KMS-11 (cell line): ENCODE data around the gene PTPN6.

ENCODE experiments used
- H2AFZ ChIP-seq: fragments of 200-600 bp; sonication (generic); 2 replicates; pipeline ENCODE4 v1.6.1; 2016; ENCODE audit warnings: antibody characterized with exemption, mixed run types, low read depth
- H3K27ac ChIP-seq: fragments of 200-600 bp; sonication (generic); 2 replicates; pipeline ENCODE4 v1.6.1; 2016; ENCODE audit warnings: mild to moderate bottlenecking, mixed run types
- H3K27me3 ChIP-seq: fragments of 200-600 bp; sonication (generic); 2 replicates; pipeline ENCODE4 v1.6.1; 2017; ENCODE audit warnings: mild to moderate bottlenecking, low read depth, mixed run types, moderate library complexity; ENCODE audit not compliant: insufficient read depth
- H3K36me3 ChIP-seq: fragments of 200-600 bp; sonication (generic); 2 replicates; pipeline ENCODE4 v1.6.1; 2017; ENCODE audit warnings: mild to moderate bottlenecking, mixed run types; ENCODE audit not compliant: insufficient read depth
- H3K4me1 ChIP-seq: fragments of 200-600 bp; sonication (generic); 2 replicates; pipeline ENCODE4 v1.6.1; 2016; ENCODE audit warnings: mild to moderate bottlenecking, low read depth, mixed run types; ENCODE audit not compliant: poor library complexity, severe bottlenecking
- H3K4me2 ChIP-seq: fragments of 200-600 bp; sonication (generic); 2 replicates; pipeline ENCODE4 v1.7.0; 2016; ENCODE audit warnings: mild to moderate bottlenecking, mixed run types
- H3K4me3 ChIP-seq: fragments of 200-600 bp; sonication (generic); IDR thresholded peaks from 2 replicates; pipeline ENCODE4 v1.6.1; 2017; ENCODE audit warnings: low read depth, low read length, mixed read lengths; ENCODE audit not compliant: insufficient read depth
- H3K79me2 ChIP-seq: fragments of 200-600 bp; sonication (generic); 2 replicates; pipeline ENCODE4 v1.6.1; 2016; ENCODE audit warnings: low read depth, mixed run types; ENCODE audit not compliant: insufficient read depth
- H3K9ac ChIP-seq: fragments of 200-600 bp; sonication (generic); 2 replicates; pipeline ENCODE4 v1.6.1; 2016; ENCODE audit warnings: mild to moderate bottlenecking, mixed run types
- H4K20me1 ChIP-seq: fragments of 200-600 bp; sonication (generic); 2 replicates; pipeline ENCODE4 v1.6.1; 2016; ENCODE audit warnings: mild to moderate bottlenecking, mixed run types; ENCODE audit not compliant: insufficient read depth
- TF ChIP-seq, protein P1 (sequence below): fragments of 200-600 bp; sonication (generic); conservative IDR thresholded peaks from 2 replicates; pipeline ENCODE4 v1.6.1; 2017; ENCODE audit warnings: low read depth, mild to moderate bottlenecking, antibody characterized with exemption, low read length, moderate library complexity, mixed read lengths

Gene PTPN6

DNA sequence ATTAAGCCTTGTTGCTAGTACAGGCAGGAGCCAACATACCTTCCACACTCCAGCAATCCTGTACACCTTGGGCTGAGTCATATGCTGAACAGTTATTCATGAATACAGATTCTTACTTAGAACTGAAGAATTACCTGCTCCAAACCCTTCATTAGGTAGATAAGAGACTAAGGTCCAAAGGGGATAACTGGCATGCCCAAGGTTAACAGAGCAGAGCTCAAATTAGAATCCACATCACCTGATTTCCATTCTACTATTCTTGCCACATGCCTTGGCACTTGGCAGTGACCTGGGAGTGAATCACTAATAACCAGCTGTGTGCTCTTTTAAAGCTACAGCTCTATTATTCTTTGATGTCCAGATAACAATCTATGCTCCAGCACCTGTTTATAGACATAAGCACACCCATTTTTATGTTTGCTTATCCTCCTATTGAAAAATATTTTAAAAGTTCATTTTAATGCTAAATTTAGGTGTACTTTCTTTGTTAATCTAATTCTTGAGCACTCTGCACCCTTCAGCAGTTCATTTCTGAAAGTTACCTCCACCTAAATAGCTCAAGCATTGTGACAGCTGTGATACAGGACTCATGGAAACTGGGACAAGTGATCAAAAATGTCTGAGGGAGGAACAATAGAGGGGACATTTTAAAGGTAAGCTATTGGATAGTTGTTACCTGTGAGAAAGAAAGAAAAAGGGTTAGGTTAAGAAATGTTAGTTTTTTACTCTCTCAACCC, 47.7 kb downstream of the PTPN6 start:
- Histone ChIP-seq H3K4me2 (no peak overlapping the region), H3K9ac (no peak overlapping the region), H2AFZ (no peak overlapping the region), H3K27me3 (no peaks in the 10 kb centered on the region), H3K27ac (no peak overlapping the region), H3K36me3 (no peaks in the 10 kb centered on the region), H4K20me1 (no peaks in the 10 kb centered on the region), H3K4me1 (no peaks in the 10 kb centered on the region), H3K4me3 (no peak overlapping the region), H3K79me2 (no peaks in the 10 kb centered on the region)
- TF ChIP-seq, protein P1, sequence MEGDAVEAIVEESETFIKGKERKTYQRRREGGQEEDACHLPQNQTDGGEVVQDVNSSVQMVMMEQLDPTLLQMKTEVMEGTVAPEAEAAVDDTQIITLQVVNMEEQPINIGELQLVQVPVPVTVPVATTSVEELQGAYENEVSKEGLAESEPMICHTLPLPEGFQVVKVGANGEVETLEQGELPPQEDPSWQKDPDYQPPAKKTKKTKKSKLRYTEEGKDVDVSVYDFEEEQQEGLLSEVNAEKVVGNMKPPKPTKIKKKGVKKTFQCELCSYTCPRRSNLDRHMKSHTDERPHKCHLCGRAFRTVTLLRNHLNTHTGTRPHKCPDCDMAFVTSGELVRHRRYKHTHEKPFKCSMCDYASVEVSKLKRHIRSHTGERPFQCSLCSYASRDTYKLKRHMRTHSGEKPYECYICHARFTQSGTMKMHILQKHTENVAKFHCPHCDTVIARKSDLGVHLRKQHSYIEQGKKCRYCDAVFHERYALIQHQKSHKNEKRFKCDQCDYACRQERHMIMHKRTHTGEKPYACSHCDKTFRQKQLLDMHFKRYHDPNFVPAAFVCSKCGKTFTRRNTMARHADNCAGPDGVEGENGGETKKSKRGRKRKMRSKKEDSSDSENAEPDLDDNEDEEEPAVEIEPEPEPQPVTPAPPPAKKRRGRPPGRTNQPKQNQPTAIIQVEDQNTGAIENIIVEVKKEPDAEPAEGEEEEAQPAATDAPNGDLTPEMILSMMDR = no peak

GRCh38 chr12:7001921-7002591, 50.9 kb downstream of the PTPN6 start:
- H3K4me1 ChIP-seq = no peaks in the 10 kb centered on the region
- no peaks in the 10 kb centered on the region for H3K27me3 ChIP-seq
- H4K20me1 ChIP-seq = no peaks in the 10 kb centered on the region
- no peak overlapping the region for H3K27ac ChIP-seq
- no peak overlapping the region for H3K4me3 ChIP-seq
- H3K4me2 ChIP-seq = no peak overlapping the region
- no peak overlapping the region for H3K9ac ChIP-seq
- no peak overlapping the region for H2AFZ ChIP-seq
- TF ChIP-seq, protein P1 = no peak
- H3K36me3 ChIP-seq = no peaks in the 10 kb centered on the region
- H3K79me2 ChIP-seq = no peaks in the 10 kb centered on the region

GRCh38 chr12:7004287-7004803, 53.2 kb downstream of the PTPN6 start:
- TF ChIP-seq, protein P1 = no peak
- H3K27ac ChIP-seq = no peak overlapping the region
- H3K4me3 ChIP-seq = no peak overlapping the region
- no peak overlapping the region for H3K4me2 ChIP-seq
- H3K27me3 ChIP-seq = no peaks in the 10 kb centered on the region
- H3K79me2 ChIP-seq = no peaks in the 10 kb centered on the region; the same call in 1 of the 2 replicates
- H3K9ac ChIP-seq = no peak overlapping the region
- H3K4me1 ChIP-seq = no peaks in the 10 kb centered on the region
- no peaks in the 10 kb centered on the region for H3K36me3 ChIP-seq
- H2AFZ ChIP-seq = no peak overlapping the region
- H4K20me1 ChIP-seq = no peaks in the 10 kb centered on the region

GRCh38 chr12:7004840-7005239, 53.7 kb downstream of the PTPN6 start:
- TF ChIP-seq, protein P1 = no peak
- H3K79me2 ChIP-seq = no peaks in the 10 kb centered on the region; the same call in 1 of the 2 replicates

More at GRCh38 chr12:7004840-7005239, 53.7 kb downstream of the PTPN6 start:
- H3K9ac ChIP-seq = no peak overlapping the region
- H3K27me3 ChIP-seq = no peaks in the 10 kb centered on the region
- no peak overlapping the region for H2AFZ ChIP-seq
- no peaks in the 10 kb centered on the region for H3K36me3 ChIP-seq
- H4K20me1 ChIP-seq = no peaks in the 10 kb centered on the region
- no peak overlapping the region for H3K4me3 ChIP-seq
- H3K27ac ChIP-seq = no peak overlapping the region
- H3K4me2 ChIP-seq = no peak overlapping the region
- no peaks in the 10 kb centered on the region for H3K4me1 ChIP-seq
